ENCODE data around the gene AKAP13. TPM values are rescaled to one million over a fixed set of nuclear protein-coding genes. Genes with fewer than 3 reads are reported as not detected.

AKAP13 gene
- total RNA-seq, 1 donor from 2014 or later: 41.1 TPM

GRCh38 chr15:85579957-85580694 lies 199.7 kb downstream of the AKAP13 start:
- Histone ChIP-seq H3K27me3 (ENCODE audit: control insufficient read depth, insufficient read depth, low read length) (no peaks in the 10 kb centered on the region), H3K4me3 (ENCODE audit: low read depth, low read length) (no peak overlapping the region), H3K36me3 (ENCODE audit: control insufficient read depth, insufficient read depth, low read length) (peaks cover 10% of the 10 kb centered on the region)
- DNase-seq (ENCODE audit: low read depth) (no peak), FAIRE-seq (no peak)
- TF ChIP-seq CTCF (IDR thresholded peaks at IDR 0.05; ENCODE audit: insufficient read depth, low read length, severe bottlenecking): no peak

GRCh38 chr15:85580879-85581278 lies 200.5 kb downstream of the AKAP13 start:
- DNase-seq (ENCODE audit: low read depth) (no peak), FAIRE-seq (no peak)
- Histone ChIP-seq H3K27me3 (ENCODE audit: control insufficient read depth, insufficient read depth, low read length) (no peaks in the 10 kb centered on the region), H3K4me3 (ENCODE audit: low read depth, low read length) (no peak overlapping the region), H3K36me3 (ENCODE audit: control insufficient read depth, insufficient read depth, low read length) (peaks cover 10% of the 10 kb centered on the region)
- TF ChIP-seq CTCF (IDR thresholded peaks at IDR 0.05; ENCODE audit: insufficient read depth, low read length, severe bottlenecking): no peak

GRCh38 chr15:85581495-85581894 lies 201.1 kb downstream of the AKAP13 start:
- no peak for DNase-seq (ENCODE audit: low read depth)
- H3K27me3 ChIP-seq (ENCODE audit: control insufficient read depth, insufficient read depth, low read length): no peaks in the 10 kb centered on the region
- H3K36me3 ChIP-seq (ENCODE audit: control insufficient read depth, insufficient read depth, low read length): peaks cover 10% of the 10 kb centered on the region
- FAIRE-seq: no peak
- no peak for TF ChIP-seq CTCF (IDR thresholded peaks at IDR 0.05; ENCODE audit: insufficient read depth, low read length, severe bottlenecking)
- no peak overlapping the region for H3K4me3 ChIP-seq (ENCODE audit: low read depth, low read length)

DNA sequence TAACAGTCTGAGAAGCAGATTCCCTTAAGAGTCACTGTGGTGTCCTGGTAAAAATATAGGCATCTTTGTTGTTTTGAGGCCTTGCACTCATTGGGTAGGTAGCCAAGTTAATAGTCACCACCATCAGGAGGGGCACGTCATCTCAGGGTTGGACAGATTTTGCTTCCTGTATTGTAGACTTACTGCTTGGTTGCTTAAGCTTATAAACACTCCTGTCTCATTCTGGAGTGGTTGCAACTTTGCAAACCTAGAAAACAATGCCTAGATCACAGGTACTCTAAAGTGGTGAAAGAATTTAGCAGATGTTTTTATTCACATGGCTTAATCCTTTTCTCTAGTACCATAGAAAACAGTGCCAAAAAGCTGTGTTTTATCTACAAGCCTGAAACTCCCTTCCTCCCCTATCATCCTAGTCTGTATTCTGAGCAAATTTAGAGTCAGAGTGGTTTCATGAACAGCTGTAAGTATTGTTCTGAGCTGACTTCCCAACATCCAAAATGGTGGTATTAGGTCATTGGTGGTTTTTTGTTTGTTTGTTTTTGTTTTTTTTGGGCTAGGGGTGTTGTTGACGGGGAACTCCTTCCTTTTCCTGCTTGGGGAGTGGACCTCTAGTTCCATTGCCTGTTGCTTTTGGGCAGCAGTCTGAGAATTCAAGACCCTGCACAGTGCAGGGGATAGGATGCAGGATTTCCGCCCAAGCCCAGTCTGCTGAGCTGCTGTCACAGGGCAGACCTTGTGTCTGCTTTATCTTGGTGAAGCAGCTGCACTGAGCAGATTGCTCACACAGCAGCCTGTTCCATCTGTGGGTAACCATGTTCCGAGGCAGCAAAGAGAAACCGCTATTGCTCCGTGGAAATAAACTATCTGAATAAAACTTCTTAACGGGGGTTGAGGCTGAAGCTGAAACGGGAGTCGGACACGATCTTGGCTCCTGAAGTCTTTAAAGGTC lies 202.0 kb downstream of the AKAP13 start:
- H3K4me3 ChIP-seq (ENCODE audit: low read depth, low read length): no peak overlapping the region
- H3K27me3 ChIP-seq (ENCODE audit: control insufficient read depth, insufficient read depth, low read length): no peaks in the 10 kb centered on the region
- no peak for TF ChIP-seq CTCF (IDR thresholded peaks at IDR 0.05; ENCODE audit: insufficient read depth, low read length, severe bottlenecking)
- DNase-seq (ENCODE audit: low read depth) (peak; percentile 43), FAIRE-seq (no peak)
- H3K36me3 ChIP-seq (ENCODE audit: control insufficient read depth, insufficient read depth, low read length): peaks cover 10% of the 10 kb centered on the region

- TF ChIP-seq CTCF (IDR thresholded peaks at IDR 0.05; ENCODE audit: insufficient read depth, low read length, severe bottlenecking): no peak
- Histone ChIP-seq H3K36me3 (ENCODE audit: control insufficient read depth, insufficient read depth, low read length) (peaks cover 10% of the 10 kb centered on the region), H3K4me3 (ENCODE audit: low read depth, low read length) (no peak overlapping the region), H3K27me3 (ENCODE audit: control insufficient read depth, insufficient read depth, low read length) (no peaks in the 10 kb centered on the region)
- FAIRE-seq (no peak), DNase-seq (ENCODE audit: low read depth) (no peak)
Observed at GRCh38 chr15:85583442-85583841, 203.0 kb downstream of the AKAP13 start.
